ENCODE results near the gene UROC1.

Gene UROC1

GRCh38 chr3:126493739-126494138 lies 23.8 kb downstream of the UROC1 start:
- no peak for DNase-seq

- DNase-seq, result no peak
Observed at GRCh38 chr3:126493051-126493450, 24.5 kb downstream of the UROC1 start.

GRCh38 chr3:126491221-126492013 lies 26.2 kb downstream of the UROC1 start:
- DNase-seq, result no peak

GRCh38 chr3:126490619-126491018 lies 27.0 kb downstream of the UROC1 start:
- DNase-seq, result no peak

- DNase-seq, result no peak
Observed at GRCh38 chr3:126488886-126489569, 28.5 kb downstream of the UROC1 start.

GRCh38 chr3:126488185-126488584 lies 29.4 kb downstream of the UROC1 start:
- DNase-seq, result no peak

- peak; percentile 12 for DNase-seq
Observed at GRCh38 chr3:126487151-126487771, 30.3 kb downstream of the UROC1 start.

- no peak for DNase-seq
Observed at GRCh38 chr3:126486360-126486847, 31.2 kb downstream of the UROC1 start.

- no peak for DNase-seq
Observed at GRCh38 chr3:126485956-126486355, 31.6 kb downstream of the UROC1 start.

GRCh38 chr3:126485176-126485897 lies 32.2 kb downstream of the UROC1 start:
- no peak for DNase-seq

- DNase-seq, result no peak
Observed at GRCh38 chr3:126484662-126485061, 32.9 kb downstream of the UROC1 start.

- no peak for DNase-seq
Observed at GRCh38 chr3:126484148-126484547, 33.4 kb downstream of the UROC1 start.

GRCh38 chr3:126483321-126483761 lies 34.2 kb downstream of the UROC1 start:
- DNase-seq, result no peak

- no peak for DNase-seq
Observed at GRCh38 chr3:126482503-126483255, 34.9 kb downstream of the UROC1 start.

- DNase-seq, result no peak
Observed at GRCh38 chr3:126481808-126482502, 35.6 kb downstream of the UROC1 start.

- no peak for DNase-seq
Observed at GRCh38 chr3:126480861-126481260, 36.7 kb downstream of the UROC1 start.

- no peak for DNase-seq
Observed at GRCh38 chr3:126480206-126480605, 37.4 kb downstream of the UROC1 start.

GRCh38 chr3:126479642-126480041 lies 37.9 kb downstream of the UROC1 start:
- DNase-seq, result no peak

- DNase-seq, result no peak
Observed at GRCh38 chr3:126478581-126479310, 38.8 kb downstream of the UROC1 start.

GRCh38 chr3:126477061-126477380 lies 40.6 kb downstream of the UROC1 start:
- no peak for DNase-seq
